Inferior parietal cortex (tissue), 1 donor: Measurements from ENCODE around the gene RAB25.
A peak's percentile ranks its signal among the peaks of the same experiment; 100 is the strongest.
"Not testable (repeated sequence)": the region's sequence is repeated elsewhere in the genome, so short reads cannot be mapped to it uniquely, and the experiment has no call there.

Experiments used
- DNase-seq: peaks from one replicate; pipeline ENCODE4 v3.0.0-alpha.2; 2016; ENCODE audit errors: extremely low spot score

The RAB25 gene

GRCh38 chr1:156101880-156102279 is 40.9 kb downstream of the RAB25 start:
- no peak for DNase-seq

DNA sequence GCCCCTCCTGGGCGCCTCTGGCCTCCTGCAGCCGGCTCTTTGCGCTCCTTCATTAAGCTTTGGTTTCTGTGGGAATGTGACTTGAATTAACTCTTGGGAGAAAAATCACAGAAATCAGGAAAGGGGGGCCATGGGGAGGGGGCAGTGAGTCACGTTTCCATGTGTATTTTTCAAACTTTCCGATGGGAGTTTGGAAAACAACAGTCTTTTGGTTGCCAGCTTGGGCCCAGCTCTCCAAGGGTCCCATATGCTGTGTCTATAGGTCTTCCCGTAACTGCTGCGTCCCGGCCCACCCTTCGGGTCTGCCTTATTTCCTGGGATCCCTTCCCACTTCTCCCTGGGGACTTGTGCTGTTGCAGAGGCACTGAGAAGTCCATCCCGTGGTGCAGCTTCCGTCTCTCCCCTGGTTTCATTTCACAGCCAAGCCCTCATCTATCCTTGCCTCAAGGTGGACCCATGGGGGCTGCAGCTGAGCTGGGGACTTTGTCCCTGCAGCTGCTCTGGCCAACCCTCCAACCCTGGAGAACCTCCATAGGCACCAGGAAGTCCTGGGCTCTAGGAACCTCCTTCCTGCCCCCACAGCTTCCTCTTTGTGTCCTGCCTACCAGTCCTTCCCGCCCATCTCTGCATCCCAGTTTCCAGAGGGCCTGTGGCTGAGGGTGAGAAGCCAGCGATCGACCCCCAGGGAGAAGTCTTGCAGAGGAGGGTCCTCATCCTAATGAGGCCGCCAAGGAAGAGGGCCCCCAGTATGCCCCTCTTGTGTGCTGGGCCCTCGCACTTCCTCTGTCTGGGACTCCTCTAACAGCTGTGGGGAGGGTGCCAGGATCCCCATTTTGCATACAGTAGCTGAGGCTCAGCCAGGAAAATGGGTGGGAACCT is 41.9 kb downstream of the RAB25 start:
- DNase-seq: no peak

- DNase-seq: no peak
These were observed 42.6 kb downstream of the RAB25 start for GRCh38 chr1:156103521-156103947.

DNA sequence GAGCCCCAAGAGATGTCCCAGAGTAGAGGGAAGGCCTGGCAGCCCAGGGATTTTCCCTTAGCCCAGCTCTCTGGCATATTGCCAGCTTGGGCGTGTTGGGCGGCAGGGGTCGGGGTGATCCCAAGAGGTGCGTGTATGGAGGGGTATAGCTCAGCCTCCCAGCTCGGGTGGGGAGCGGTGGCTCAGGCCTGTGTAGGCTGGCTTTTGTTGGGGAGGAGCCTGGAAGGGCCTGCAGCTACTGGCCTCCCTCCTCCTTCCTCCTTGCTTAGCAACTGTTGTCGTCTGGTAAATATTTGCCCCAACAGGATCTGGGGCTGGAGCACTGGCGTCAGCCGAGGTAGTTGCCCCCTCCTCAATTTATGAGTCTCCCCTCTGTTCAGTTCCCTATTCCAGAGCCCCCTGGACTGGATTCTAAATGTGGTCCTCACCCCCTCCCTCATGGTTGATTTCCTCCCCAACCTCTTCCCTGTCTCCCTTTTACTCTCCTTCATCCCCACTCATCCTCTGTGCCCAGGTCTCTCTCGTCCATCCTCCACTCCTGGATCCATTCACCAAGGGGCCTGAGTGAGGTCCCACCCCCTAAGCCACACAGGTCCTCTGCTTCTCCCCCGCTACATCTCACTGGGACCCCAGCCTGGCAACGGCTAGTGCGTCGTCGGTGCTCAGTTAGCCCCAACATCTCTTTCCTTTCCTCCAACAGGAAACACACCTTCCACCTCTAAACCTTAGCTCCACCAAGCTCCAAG is 43.3 kb downstream of the RAB25 start:
- no peak for DNase-seq

DNA sequence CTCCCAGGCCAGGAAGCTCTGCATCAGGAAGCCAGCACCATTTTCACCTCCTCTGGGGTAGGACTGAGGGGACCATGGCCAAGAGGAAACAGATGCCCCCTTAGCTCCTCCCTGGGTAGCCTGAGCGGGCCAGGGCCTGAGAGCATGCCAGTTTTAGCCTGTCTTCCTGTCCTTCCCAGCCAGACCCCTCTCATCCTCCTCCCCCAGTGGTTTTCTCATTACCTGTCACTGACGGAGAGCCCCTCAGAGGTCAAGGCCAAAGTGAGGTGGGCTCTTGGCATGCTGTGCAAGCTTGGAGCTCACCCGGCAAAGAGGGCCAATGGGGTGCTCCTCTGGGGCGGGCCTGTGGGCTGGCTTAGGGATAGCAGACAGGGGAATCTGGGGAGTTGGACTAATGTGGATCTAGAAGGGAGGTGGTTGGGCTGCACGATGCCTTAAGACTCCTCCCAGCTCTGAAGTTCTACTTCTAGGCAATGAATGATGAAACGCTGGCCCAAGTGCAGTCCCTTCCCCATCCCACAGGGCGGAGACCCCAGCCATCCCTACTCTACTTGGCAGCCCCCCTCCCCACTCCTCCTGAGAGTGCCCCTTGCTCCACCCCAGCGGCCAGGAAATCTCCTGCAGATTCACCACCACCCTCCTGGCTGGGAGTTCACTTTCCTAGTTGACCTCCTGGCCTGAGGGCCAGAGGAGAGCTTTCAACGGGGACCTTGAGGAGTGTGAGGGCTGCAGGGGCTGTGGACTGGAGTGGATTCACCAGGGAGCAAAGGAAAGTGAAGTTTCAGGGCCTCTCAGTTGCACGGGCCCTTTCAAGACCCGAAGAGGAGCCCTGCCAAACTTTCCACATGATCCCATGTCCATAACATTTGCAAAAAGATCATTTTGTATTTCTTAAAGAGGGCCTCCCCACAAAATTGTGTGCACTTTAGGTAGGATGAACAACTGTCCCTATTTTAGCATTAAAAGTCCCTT is 44.2 kb downstream of the RAB25 start:
- DNase-seq: no peak

DNA sequence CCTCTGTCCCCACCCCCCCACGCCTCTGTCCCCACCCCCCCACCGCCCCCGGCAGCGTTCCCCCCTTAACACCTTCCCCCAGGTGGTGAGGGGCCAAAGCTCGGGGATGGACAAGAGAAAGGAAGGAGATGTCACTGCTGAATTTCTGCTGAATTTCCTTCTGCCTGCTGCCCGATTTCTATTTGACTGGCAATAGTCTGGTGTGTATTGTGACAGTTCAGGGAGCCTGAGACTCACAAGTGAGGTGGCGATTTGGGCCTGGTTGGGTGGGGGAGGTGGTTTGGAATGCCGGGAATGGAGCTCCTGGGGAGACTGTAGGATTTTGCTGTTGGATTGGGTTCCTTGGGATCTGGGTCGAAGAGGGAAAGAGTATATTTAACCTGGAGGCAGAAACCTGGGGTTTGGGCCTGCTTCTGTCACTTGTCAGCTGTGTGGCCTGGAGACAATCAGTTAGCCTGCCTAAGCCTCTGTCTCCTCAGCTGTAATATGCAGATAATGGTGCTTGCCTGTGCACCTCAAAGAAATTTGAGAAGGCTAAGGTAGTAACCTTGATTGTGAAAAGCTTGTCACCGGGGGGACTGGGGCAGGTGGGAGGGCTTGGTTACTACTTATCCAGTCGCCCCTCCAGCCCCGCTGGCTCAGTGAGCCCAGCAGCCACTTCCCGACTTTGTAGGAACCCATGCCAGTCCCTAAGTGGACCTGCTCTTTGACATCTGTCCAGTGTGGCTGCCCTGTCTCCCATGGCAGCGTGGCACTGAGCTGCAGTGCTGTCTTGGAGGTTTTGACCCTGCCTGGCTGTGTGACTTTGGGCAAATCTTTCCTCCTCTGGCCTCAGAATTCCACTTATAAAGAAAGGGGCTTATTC is 45.9 kb downstream of the RAB25 start:
- DNase-seq: no peak

GRCh38 chr1:156108057-156108456 is 47.1 kb downstream of the RAB25 start:
- DNase-seq: no peak

DNA sequence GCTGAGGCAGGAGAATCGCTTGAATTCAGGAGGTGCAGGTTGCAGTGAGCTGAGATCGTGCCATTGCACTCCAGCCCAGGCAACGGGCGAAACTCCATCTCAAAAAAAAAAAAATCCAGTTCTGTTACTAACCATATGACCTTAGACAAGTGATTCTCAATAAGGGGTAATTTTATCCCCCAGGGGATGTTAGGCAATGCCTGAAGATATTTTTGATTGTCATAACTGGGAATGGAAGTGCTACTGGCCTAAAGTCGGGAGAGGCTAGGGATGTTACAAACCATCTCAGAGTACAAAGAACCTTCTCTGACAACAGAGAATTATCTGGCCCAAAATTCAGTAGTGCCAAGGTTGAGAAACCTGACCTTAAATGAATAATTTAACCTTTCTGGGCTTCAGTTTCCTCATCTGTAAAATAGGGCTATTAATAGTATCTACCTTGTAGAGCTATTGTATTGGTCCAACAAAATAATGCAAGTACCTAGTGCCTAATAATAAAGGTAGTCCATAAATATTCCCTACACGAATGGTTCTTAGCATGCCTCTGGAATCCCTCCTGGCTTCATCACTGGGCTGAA is 47.8 kb downstream of the RAB25 start:
- DNase-seq: no peak

- no peak for DNase-seq
These were observed 49.3 kb downstream of the RAB25 start for GRCh38 chr1:156110252-156110651.

DNA sequence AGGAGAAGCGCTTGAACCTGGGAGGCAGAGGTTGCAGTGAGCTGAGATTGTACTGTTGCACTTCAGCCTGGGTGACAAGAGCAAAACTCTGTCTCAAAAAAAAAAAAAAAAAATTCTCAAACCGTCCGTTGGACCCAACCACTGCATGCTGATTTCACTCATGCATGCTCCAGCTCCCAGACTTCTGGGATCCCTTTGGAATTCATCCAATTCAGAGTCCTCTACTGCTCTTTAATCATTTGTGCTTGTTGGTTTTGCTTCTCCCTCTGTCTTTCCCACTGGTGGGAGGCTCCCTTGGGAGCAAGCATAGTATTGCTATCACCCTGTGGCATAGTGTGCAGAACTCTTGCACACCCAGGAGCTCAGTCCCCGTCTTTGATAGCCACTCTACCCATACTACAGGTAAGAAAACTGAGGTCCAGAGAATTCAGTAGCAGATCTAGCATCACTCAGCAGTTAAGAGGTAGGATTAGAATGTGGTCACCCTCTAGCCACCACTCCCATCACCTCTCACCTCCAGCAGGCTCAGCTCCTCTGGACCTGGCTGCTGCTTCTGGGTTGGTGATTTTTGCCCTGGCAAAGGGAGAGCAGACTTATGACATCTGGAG is 50.5 kb downstream of the RAB25 start:
- DNase-seq: no peak

DNA sequence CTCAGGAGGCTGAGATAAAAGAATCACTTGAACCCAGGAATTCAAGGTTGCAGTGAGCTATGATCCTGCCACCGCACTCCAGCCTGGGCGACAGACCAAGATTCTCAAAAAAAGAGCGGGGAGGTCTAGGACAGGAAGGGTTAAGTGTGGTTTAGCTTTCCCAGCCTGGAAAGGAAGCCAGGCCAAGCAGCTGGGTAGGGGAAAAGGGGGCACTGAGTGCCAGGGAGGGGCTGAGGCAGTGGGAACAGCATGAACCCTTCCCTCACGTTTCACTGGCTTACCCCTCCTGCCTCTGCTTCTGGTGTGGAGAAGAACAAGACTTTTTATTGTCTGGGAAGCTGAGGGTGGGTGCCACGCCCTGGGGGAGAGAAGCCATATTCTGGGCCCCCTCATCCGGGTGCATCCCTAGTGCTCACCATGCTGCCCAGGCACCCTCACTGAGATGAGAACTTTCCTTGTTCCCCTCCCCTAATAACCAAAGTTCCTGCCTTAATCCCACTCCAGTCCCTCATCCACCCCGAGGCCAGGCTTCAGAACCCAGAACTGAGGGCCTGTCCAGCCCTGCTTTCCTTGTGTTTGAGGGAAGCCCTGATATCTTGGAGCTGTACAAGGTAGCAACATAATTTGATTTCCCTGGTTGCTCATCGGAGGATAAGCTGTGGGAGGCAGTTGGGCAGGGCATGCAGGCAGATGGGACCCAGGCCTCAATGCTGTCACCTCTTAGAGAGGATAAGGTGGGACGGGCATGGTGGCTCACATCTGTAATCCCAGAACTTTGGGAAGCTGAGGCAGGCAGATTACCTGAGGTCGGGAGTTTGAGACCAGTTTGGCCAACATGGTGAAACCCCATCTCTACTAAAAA is 51.5 kb downstream of the RAB25 start:
- DNase-seq: no peak

- DNase-seq: no peak
These were observed 52.5 kb downstream of the RAB25 start for GRCh38 chr1:156113282-156113950.

DNA sequence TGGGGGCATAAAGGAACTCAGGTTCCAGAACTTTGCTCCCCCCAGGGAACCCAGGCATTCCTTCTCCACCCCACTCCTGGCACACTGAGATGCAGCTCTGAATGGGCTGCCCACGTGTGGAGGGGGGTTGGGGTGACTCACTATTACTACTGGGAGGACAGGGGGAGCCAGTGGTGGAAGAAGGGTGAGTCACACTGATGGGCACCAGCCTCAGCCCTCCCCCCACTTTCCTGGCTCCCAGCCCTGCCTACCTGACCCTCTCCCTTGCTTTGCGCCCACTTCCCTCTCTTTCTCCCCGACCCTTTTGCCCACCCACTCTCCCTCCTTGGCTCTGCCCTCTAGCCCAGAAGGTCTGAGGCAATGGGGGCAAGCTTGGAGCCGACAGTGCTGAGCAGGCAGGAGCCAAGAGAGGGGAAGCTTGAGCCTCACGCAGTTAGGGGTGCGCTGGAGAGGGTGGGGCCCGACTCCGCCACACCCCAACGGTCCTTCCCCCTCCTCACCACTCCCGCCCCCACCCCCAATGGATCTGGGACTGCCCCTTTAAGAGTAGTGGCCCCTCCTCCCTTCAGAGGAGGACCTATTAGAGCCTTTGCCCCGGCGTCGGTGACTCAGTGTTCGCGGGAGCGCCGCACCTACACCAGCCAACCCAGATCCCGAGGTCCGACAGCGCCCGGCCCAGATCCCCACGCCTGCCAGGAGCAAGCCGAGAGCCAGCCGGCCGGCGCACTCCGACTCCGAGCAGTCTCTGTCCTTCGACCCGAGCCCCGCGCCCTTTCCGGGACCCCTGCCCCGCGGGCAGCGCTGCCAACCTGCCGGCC is 53.4 kb downstream of the RAB25 start, which contains the start of gene LMNA:
Gene LMNA (plus strand): TSS at position 611 of the 818 bp plus-strand sequence. CDS start 208 bp downstream, outside the sequence.
- DNase-seq: peak; percentile 79

DNA sequence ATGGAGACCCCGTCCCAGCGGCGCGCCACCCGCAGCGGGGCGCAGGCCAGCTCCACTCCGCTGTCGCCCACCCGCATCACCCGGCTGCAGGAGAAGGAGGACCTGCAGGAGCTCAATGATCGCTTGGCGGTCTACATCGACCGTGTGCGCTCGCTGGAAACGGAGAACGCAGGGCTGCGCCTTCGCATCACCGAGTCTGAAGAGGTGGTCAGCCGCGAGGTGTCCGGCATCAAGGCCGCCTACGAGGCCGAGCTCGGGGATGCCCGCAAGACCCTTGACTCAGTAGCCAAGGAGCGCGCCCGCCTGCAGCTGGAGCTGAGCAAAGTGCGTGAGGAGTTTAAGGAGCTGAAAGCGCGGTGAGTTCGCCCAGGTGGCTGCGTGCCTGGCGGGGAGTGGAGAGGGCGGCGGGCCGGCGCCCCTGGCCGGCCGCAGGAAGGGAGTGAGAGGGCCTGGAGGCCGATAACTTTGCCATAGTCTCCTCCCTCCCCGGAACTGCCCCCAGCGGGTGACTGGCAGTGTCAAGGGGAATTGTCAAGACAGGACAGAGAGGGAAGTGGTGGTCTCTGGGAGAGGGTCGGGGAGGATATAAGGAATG is 54.1 kb downstream of the RAB25 start:
- DNase-seq: no peak

DNA sequence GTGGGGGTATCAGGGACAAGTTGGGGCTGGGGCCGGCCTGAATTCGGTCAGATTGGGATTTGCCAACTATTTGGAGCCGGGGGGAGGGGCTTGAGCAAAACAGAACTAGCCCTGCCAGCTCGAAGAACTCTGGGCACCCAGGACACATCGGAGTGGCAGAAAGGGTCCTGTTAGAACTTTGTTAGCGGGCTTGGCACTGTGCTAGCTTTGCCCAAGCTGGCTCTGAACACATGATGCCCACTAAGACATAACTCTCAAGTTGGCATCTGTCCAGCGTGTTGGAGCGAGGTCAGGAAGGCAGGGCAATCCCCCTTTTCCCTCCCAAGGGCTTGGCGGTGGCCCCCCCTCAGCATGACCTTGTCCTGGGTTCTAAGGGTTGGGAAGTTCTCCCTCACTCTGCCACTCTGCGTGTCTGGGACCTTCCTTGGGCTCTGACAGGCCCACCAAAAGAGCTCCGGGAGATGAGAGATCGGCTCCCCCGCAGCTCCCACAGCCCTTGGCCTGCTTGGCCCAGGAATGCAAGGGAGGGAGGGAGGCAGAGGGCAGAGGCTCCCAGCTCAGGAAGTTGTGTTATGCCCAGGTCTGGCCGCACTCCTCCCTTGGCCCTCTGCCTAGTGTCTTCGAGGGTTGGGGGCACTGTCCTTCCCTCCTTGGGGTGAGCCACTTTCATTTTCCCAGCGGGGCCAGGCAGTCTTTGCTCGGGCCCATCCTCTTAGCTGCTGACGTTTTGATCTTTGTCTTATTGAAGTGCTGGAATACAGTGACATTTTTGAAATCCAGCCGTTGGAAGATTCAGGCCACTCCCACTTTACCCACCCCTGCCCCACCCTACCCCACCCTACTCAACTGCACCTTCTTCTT is 54.8 kb downstream of the RAB25 start:
- DNase-seq: no peak

GRCh38 chr1:156116731-156117130 is 55.8 kb downstream of the RAB25 start:
- not testable (repeated sequence) for DNase-seq
